Hepatocyte (in vitro differentiated cells): ENCODE results near the gene LDLRAD4. TPM values are rescaled to one million over a fixed set of nuclear protein-coding genes. Genes with fewer than 3 reads are reported as not detected.

Experiments
- DNase-seq: peaks from one replicate; pipeline ENCODE4 v3.0.0-alpha.2; 2016; ENCODE audit warnings: low spot score
- H2AFZ ChIP-seq: fragments of 200-600 bp; sonication (generic); 2 replicates; pipeline ENCODE4 v1.6.0; 2016; ENCODE audit warnings: antibody characterized with exemption, mild to moderate bottlenecking
- H3K27ac ChIP-seq: fragments of 200-600 bp; sonication (generic); 2 replicates; pipeline ENCODE4 v1.5.1; 2016; ENCODE audit warnings: mild to moderate bottlenecking
- H3K27me3 ChIP-seq: fragments of 200-600 bp; sonication (generic); 2 replicates; pipeline ENCODE4 v1.6.1; 2016
- H3K36me3 ChIP-seq: fragments of 200-600 bp; sonication (generic); replicated peaks from 2 replicates; pipeline ENCODE4 v1.5.1; 2016; ENCODE audit warnings: low read depth; ENCODE audit not compliant: insufficient read depth
- H3K4me1 ChIP-seq: fragments of 200-600 bp; sonication (generic); 2 replicates; pipeline ENCODE4 v1.5.1; 2016; ENCODE audit warnings: mild to moderate bottlenecking, moderate library complexity; ENCODE audit not compliant: insufficient read depth
- H3K4me2 ChIP-seq: fragments of 200-600 bp; sonication (generic); 2 replicates; pipeline ENCODE4 v1.6.0; 2016
- H3K4me3 ChIP-seq: fragments of 200-600 bp; sonication (generic); 2 replicates; pipeline ENCODE4 v1.5.1; 2016; ENCODE audit warnings: mild to moderate bottlenecking
- H3K79me2 ChIP-seq: fragments of 200-600 bp; sonication (generic); 2 replicates; pipeline ENCODE4 v1.6.0; 2017; ENCODE audit warnings: mild to moderate bottlenecking
- H3K9me2 ChIP-seq: fragments of 200-600 bp; sonication (generic); replicated peaks from 2 replicates; pipeline ENCODE4 v1.6.0; 2017; ENCODE audit warnings: mild to moderate bottlenecking; ENCODE audit not compliant: insufficient read depth
- H3K9me3 ChIP-seq: fragments of 200-600 bp; sonication (generic); 2 replicates; pipeline ENCODE4 v1.5.1; 2016; ENCODE audit warnings: low read depth, mild to moderate bottlenecking
- H4K20me1 ChIP-seq: fragments of 200-600 bp; sonication (generic); 2 replicates; pipeline ENCODE4 v1.6.0; 2016; ENCODE audit warnings: mild to moderate bottlenecking; ENCODE audit not compliant: insufficient read depth, poor library complexity, severe bottlenecking
- EZH2 ChIP-seq: fragments of 200-600 bp; sonication (generic); IDR thresholded peaks from 2 replicates; pipeline ENCODE4 v1.6.1; 2016; ENCODE audit warnings: antibody characterized with exemption, mild to moderate bottlenecking, borderline replicate concordance
- EZH2phosphoT487 ChIP-seq: fragments of 200-600 bp; sonication (generic); IDR thresholded peaks from one replicate; pipeline ENCODE4 v1.6.1; 2018; ENCODE audit warnings: antibody characterized with exemption, mild to moderate bottlenecking, low read depth, moderate library complexity; ENCODE audit not compliant: unreplicated experiment, severe bottlenecking
- WGBS: methylation state at CpG from one replicate; pipeline ENCODE4 v1.1.6; 2016; ENCODE audit warnings: low lambda C conversion rate; ENCODE audit errors: missing lambda C conversion rate; 5-methylcytosine and 5-hydroxymethylcytosine counted together
- polyA plus RNA-seq: library from polyadenylated mRNA; unstranded; fragments of >200 nt; fragmentation: Nextera tagmentation; extraction: Ambion mirVana; gene quantifications from 2 replicates; pipeline ENCODE4 v1.2.1, GENCODE V29; 2016
- total RNA-seq: library from RNA; depleted of rRNA; stranded (reverse); fragments of >200 nt; gene quantifications from 2 replicates; pipeline ENCODE4 v1.2.3, GENCODE V29; 2014
- TF ChIP-seq, protein P1 (sequence below): fragments of 200-600 bp; sonication (generic); IDR thresholded peaks from 2 replicates; pipeline ENCODE4 v1.5.1; 2016; ENCODE audit warnings: antibody characterized with exemption, mild to moderate bottlenecking; ENCODE audit not compliant: poor library complexity

LDLRAD4 gene
- total and polyA plus RNA-seq, 2 experiments from 2014 or later, result 15.1 to 29.0 TPM

DNA sequence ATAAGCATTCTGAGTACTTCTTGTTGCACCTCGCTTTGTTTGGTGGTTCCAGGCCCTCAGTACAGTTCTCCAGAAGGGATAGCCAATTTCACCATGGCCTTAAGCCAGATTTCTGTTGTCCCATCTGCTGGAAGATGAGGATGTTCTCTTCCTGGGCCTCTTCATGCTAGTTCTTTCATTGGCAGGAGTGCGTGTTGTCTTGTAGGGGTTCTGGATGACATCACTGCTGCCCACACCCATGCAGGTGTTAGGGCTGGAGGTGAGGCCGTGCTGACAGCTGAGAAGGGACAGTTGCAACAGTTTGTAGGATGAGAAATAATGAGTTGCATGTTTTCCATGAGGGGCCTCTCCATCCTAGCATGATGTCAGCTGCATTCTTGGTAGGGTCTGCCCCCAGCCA lies 142.9 kb downstream of the LDLRAD4 start:
- no peak for TF ChIP-seq EZH2phosphoT487
- TF ChIP-seq, protein P1, sequence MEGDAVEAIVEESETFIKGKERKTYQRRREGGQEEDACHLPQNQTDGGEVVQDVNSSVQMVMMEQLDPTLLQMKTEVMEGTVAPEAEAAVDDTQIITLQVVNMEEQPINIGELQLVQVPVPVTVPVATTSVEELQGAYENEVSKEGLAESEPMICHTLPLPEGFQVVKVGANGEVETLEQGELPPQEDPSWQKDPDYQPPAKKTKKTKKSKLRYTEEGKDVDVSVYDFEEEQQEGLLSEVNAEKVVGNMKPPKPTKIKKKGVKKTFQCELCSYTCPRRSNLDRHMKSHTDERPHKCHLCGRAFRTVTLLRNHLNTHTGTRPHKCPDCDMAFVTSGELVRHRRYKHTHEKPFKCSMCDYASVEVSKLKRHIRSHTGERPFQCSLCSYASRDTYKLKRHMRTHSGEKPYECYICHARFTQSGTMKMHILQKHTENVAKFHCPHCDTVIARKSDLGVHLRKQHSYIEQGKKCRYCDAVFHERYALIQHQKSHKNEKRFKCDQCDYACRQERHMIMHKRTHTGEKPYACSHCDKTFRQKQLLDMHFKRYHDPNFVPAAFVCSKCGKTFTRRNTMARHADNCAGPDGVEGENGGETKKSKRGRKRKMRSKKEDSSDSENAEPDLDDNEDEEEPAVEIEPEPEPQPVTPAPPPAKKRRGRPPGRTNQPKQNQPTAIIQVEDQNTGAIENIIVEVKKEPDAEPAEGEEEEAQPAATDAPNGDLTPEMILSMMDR, result no peak
- no peak for TF ChIP-seq EZH2
- no peaks in the 10 kb centered on the region for H3K4me1 ChIP-seq
- no peaks in the 10 kb centered on the region for H3K79me2 ChIP-seq
- H4K20me1 ChIP-seq, result no peaks in the 10 kb centered on the region
- no peaks in the 10 kb centered on the region for H3K9me2 ChIP-seq
- H3K36me3 ChIP-seq, result no peaks in the 10 kb centered on the region
- no peak overlapping the region for H3K4me3 ChIP-seq
- no peak for DNase-seq
- H2AFZ ChIP-seq, result no peak overlapping the region
- no peaks in the 10 kb centered on the region for H3K27me3 ChIP-seq
- no peaks in the 10 kb centered on the region for H3K9me3 ChIP-seq
- no peak overlapping the region for H3K4me2 ChIP-seq
- 90% methylated on average over 3 of the region's 3 CpGs for WGBS
- no peak overlapping the region for H3K27ac ChIP-seq

- H3K27me3 ChIP-seq, result no peaks in the 10 kb centered on the region
- H3K4me1 ChIP-seq, result no peaks in the 10 kb centered on the region
- no peak overlapping the region for H2AFZ ChIP-seq
- no peaks in the 10 kb centered on the region for H4K20me1 ChIP-seq
- H3K36me3 ChIP-seq, result no peaks in the 10 kb centered on the region
- no peak overlapping the region for H3K4me2 ChIP-seq
- no peaks in the 10 kb centered on the region for H3K9me2 ChIP-seq
- no peak for DNase-seq
- TF ChIP-seq EZH2phosphoT487, result no peak
- TF ChIP-seq, protein P1, result no peak
- no peak for TF ChIP-seq EZH2
- no peak overlapping the region for H3K4me3 ChIP-seq
- no peaks in the 10 kb centered on the region for H3K9me3 ChIP-seq
- H3K79me2 ChIP-seq, result no peaks in the 10 kb centered on the region
- 87% methylated on average over 8 of the region's 8 CpGs for WGBS
- H3K27ac ChIP-seq, result no peak overlapping the region
Observed at GRCh38 chr18:13362051-13362450, 143.5 kb downstream of the LDLRAD4 start.

- Histone ChIP-seq H3K4me2 (no peak overlapping the region), H3K9me2 (no peaks in the 10 kb centered on the region), H3K27ac (no peak overlapping the region), H3K79me2 (no peaks in the 10 kb centered on the region), H3K4me3 (no peak overlapping the region), H3K9me3 (no peaks in the 10 kb centered on the region), H4K20me1 (no peaks in the 10 kb centered on the region), H3K4me1 (no peaks in the 10 kb centered on the region), H2AFZ (no peak overlapping the region), H3K27me3 (no peaks in the 10 kb centered on the region), H3K36me3 (no peaks in the 10 kb centered on the region)
- TF ChIP-seq, protein P1, result no peak
- TF ChIP-seq EZH2, result no peak
- no peak for TF ChIP-seq EZH2phosphoT487
- WGBS, result 86% methylated on average over 2 of the region's 2 CpGs
- no peak for DNase-seq
Observed at GRCh38 chr18:13362607-13363006, 144.0 kb downstream of the LDLRAD4 start.

GRCh38 chr18:13363359-13363758 lies 144.8 kb downstream of the LDLRAD4 start:
- H3K27ac ChIP-seq, result no peak overlapping the region
- no peaks in the 10 kb centered on the region for H3K9me2 ChIP-seq
- no peaks in the 10 kb centered on the region for H3K27me3 ChIP-seq
- no peak overlapping the region for H3K4me2 ChIP-seq
- no peak overlapping the region for H2AFZ ChIP-seq
- no peaks in the 10 kb centered on the region for H3K4me1 ChIP-seq
- TF ChIP-seq EZH2phosphoT487, result no peak
- TF ChIP-seq, protein P1, result no peak
- no peak for TF ChIP-seq EZH2
- no peak overlapping the region for H3K4me3 ChIP-seq
- no peaks in the 10 kb centered on the region for H3K79me2 ChIP-seq
- no peaks in the 10 kb centered on the region for H3K9me3 ChIP-seq
- no peaks in the 10 kb centered on the region for H4K20me1 ChIP-seq
- no peak for DNase-seq
- 74% methylated on average over 4 of the region's 4 CpGs for WGBS
- no peaks in the 10 kb centered on the region for H3K36me3 ChIP-seq
